Sciatic nerve (tissue), 2 donors: ENCODE measurements around the gene WFS1. TPM values are rescaled to one million over a fixed set of nuclear protein-coding genes. Genes with fewer than 3 reads are reported as not detected.

Experiments used
- ATAC-seq: fragments of 200-7000 bp; cut with Tn5 transposase; one replicate; pipeline ENCODE4 v1.9.1; 2020; ENCODE audit warnings: mild to moderate bottlenecking, moderate library complexity
- DNase-seq: peaks from one replicate; pipeline ENCODE4 v3.0.0-alpha.2; 2020; ENCODE audit warnings: low spot score
- intact Hi-C: fragments of 100-400 bp; cut with DNase I; formaldehyde crosslinking; loops from one replicate; pipeline ENCODE4 v1.14.2; 2022
- total RNA-seq: library from RNA; stranded (reverse); fragmentation: NEBNext Ultra II Directional; extraction: Animal tissue kit (Norgen Biotek cat#: 25700); gene quantifications from one replicate; pipeline ENCODE4 v1.2.1, GENCODE V29; 2021
- donor health status: DM: no; HTN: no; CAD: no.
- donor health status: DM: no; HTN: no; CAD: no.

The WFS1 gene
- total RNA-seq, 1 donor from 2014 or later, result 39.2 TPM

DNA sequence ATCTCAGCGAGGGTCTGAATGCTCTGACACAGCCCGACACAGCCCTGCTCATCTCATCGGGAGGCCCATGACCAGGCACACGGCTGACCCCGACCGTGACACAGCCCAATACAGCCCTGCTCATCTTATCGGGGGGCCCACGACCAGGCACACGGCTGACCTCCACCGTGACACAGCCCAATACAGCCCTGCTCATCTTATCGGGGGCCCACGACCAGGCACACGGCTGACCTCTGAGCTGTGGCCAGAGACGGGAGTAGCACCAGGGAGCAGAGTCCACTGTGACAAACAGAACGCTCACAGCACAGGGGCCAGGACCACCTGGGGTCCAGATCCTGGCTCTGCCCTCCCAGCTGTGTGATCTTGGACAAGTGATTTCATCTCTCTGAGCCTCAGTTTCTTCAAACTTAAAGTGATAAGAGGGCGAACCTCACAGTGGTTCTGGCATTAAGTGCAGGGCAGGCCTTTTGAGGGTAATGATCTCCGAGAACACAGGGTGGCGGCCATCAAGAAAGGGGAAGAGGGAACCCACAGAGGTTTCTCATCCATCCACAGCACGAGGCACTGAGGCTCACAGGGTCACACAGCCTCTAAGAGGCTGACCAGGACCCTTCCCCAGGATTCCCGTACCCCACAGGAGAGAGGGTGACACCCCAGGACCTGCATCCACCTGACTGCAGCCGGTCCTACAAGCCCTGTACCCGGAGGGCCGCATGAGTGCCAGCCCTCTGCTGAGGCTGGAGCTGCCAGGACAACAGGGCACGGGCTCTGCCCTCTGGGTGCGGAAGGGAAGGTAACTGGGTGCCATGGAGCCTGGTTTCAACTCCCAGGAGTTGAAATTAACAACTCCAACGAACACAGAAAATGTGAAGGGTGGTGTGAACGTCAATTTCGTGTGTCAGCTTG lies 60.1 kb downstream of the WFS1 start:
- no peak for DNase-seq
- intact Hi-C loops, result no loop called here
- no peak for ATAC-seq

DNA sequence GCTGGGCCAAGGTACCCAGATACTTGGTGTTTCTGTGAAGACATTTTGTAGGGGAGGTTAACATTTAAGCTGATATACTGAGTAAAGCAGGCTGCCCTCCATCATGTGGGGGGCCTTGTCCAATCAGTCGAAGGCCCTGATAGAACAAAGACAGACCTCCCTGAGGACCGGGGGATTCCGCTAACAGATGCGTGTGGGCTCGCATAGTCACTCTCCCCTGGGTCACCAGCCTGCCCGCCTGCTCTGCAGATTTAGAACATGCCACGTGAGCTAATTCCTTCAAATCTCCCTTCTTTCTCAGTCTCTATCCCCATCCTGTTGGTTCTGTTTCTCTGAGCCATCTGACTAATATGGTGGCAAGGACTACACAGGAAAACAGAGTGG lies 60.7 kb downstream of the WFS1 start:
- no peak for DNase-seq
- ATAC-seq, result no peak
- intact Hi-C loops, result no loop called here

DNA sequence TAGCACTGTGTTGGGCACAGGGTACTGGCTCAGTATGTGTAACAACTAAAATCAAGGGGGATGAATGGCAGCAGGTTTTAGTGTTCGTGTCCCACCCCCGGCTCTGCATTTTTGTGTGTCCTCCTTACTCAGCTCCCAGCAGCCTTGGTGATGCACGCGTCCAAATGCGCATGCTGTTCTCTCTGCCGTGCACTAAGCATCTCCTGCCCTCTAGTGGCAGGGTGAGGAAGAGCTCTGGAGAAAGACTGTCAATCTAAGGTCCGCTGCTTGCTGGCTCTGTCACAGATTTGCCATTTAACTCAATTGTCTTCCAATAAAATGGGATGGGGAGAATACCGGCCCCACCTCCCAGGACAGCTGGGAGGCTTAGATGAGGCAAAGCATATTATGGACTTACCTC lies 61.4 kb downstream of the WFS1 start:
- intact Hi-C loops, result no loop called here
- DNase-seq, result no peak
- ATAC-seq, result no peak

DNA sequence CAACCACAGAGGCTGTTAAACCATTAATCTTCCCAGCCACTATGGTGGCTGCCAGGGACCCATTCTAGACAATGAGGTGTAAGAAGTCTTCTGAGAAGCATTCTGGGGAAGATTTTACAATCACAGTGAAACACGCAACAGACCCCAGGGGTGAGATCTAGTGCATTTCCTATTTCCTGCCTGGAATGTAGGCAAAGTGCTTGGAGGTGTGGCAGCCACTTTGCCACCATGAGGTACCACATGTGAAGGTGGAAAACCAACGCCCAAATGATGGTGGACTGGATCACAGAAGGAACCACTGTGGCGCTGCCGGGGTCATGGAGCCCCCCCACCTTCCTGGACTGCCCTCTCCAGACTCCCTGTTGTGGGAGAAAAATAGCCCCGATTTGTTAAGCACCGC lies 61.8 kb downstream of the WFS1 start:
- ATAC-seq (no peak), DNase-seq (no peak)
- intact Hi-C loops, result no loop called here

DNA sequence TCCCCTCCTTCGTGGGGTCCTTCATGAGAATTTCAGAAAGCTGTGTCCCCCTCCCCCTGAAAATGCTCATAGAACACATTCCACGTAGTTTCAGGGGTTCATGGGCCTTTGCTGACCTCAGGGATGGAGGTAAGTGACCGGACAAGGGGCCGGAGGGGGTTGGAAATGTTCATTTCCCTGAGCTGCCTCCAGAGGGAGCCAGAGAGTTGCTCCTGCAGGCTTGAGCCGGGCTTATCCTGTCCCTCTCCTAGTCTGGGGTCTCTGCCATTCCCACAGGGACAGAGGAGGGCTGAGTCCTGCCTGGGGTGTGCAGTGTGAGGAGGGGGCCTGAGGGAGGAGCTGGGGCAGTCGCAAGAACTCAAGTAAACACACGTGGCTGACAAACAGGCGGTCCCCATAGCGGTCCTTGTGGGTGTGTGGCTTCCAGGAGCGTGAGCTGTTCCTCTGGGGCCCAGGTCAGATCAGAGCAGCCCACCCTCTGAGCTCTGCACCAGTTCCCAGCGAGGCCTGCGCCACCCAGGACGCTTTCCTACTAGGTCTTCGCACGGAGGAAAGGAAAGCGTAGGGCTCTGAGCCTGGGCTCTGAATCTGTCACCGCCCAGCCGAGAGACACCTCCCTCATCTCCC lies 62.5 kb downstream of the WFS1 start:
- no peak for ATAC-seq
- no peak for DNase-seq
- intact Hi-C loops, result no loop called here

DNA sequence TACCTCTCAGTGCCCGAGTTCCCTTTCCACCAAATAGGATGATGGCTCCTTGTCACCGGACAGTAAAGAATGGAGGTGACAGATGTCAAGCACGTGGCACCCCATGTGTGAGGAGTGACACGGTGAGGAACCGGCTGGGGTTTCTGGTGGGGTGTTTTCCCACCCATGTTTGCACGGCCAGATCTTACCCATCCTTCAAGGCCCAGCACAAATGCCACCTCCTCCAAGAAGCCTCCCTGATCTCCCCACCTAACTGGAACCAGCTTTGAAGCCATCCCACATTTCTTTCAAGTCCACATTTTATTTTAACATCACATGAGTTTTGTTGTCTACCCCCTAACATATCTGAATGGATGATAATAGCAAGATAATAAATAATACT lies 63.0 kb downstream of the WFS1 start:
- DNase-seq (no peak), ATAC-seq (no peak)
- intact Hi-C loops, result no loop called here

DNA sequence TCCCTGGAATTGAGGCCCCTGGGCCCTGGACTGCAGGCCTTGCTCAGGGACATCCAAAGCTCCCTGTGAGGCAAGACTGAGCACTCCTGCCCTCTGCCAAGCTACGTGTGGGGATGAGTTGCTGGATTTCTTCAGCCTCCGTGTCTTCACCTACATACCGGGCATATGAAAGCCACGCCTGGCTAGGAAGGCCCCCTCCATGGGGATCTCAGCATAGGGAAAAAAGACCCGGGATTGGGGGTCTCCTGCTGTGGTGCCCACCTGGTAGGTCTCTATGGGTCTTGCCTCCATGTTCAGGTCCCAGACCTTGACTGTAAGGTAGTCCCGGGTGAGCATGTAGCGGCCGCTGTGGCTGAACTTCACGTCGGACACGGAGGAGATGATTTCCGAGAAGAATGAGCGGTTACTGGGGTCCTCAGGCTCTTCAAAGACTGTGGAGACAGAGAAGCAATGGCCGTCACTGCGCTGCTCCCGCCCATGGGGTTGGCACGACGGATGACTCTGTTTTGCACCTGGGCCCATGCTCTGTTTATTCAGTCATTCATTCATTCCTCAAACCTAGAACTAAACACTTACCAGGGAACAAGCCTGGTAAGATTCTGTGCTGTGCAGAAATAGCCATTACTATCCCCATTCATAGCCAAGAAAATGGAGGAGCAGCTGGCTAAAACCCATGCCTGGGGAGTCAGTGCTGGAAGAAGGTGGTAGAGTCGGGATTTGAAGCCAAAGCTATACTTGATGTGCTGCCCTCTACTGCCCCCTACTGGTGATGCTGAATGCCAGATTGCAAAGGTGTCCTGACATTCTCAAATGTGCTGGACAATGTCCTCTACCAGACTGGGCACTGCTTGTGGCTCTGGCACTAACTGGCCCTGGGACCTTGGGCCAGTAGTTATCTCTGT lies 63.9 kb downstream of the WFS1 start:
- no peak for ATAC-seq
- DNase-seq, result no peak
- intact Hi-C loops, result no loop called here

DNA sequence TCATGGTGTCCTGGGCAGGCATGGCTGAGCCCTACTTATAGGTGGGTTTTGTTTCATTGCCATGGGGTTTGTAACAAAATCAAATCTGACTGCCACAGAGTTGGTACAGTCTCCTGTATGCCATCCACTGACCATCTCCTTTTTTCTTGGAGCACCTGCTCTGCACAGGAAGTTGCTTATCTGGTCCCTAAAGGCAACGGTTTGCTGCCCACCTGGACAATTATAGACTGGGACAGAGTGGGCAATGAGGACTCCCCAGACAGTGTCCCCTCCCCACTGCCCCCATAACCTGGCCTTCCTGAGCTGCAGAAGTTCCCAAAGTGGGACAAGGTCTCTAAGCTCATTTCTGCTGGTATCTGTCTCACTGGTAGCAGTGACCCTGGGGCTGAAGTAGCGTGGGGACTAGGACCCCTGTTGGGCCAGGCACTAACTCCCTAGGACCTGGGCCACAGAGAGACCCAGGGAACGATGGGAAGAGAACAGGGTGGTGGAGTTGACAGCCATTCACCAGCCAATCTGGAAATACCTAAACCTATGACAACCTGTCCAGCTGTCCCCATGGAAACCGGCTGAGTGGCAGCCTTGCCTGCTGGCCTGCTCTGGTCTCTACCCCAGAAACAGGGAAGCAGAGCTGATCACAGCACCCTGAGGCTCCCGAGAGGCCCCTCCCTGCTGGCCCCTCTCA lies 64.7 kb downstream of the WFS1 start:
- intact Hi-C loops, result no loop called here
- no peak for ATAC-seq
- DNase-seq, result no peak

DNA sequence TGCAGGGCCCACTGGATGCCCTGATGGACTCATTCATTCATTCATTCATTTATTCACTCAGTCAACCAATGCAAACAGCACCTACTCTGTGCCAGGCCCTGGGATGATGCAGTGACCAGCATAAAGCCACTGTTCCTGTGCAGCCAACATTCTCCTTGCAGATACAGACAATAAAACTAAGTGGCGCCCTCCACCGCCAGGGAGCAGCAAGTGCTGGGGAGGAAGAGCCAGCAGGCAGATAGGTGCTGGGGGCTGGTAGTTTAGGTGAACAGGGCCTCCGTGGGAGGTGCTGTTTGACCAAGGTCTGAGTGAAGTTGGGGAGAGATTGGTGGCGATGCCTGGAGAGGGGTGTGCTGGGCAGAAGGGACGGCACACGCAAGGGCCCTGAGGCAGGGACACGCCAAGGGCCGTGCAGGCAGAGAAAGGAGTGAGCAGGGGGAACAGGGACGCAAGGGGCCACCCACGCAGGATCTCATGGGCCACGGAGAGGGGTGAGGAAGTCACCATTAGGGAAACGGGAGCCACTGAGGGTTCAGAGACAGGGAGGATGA lies 65.5 kb downstream of the WFS1 start:
- no peak for ATAC-seq
- intact Hi-C loops, result no loop called here
- no peak for DNase-seq

DNA sequence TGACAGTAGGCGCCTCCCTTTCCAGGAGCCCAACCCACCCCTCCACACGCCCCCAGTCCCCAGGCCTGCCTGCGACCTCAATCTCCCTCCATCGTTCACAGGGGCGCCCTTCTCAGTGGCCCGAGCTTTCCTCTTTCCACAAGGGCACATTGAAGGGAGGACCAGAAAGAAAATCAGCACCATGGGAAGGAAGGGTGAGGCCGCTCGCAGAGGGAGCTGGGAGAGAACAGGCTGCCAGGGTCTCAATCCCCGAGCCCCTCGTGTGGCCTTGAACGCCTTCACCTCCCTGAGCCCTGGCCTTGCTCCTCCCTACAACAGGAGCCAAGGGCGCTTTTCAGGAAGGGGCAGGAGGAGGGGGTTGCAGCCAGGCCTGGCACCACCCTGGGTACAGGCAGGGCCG lies 66.5 kb downstream of the WFS1 start:
- DNase-seq, result no peak
- no peak for ATAC-seq
- intact Hi-C loops, result no loop called here

DNA sequence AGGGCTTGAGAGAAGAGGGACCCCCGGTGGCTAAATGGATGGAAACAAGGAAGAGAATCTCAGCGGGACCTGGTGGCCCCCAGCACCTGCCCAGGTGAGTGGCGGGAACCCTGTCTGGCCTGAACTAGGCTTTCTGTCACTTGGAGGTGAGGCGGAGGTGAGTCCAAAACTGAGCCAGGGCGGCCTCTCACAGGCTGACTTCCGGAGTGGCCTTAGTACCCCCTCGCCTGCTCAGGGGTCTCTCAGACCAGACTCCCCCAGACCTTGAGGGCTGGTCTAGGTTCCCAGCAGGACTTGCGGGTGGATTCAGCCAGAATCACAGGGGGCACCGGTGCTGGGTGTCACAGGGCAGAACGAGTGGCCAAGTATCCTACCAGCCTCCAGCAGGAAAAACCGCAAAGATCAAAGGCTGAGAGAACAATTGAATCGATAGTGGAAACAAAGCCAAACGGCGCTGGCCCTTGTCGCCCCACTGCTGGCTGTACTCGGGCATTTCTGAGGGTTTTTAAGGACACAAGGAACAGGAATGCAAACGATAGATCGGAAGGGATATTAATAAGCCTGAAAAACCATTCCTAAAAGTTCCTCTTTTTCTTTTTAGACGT lies 67.8 kb downstream of the WFS1 start:
- no peak for DNase-seq
- intact Hi-C loops, result no loop called here
- no peak for ATAC-seq

DNA sequence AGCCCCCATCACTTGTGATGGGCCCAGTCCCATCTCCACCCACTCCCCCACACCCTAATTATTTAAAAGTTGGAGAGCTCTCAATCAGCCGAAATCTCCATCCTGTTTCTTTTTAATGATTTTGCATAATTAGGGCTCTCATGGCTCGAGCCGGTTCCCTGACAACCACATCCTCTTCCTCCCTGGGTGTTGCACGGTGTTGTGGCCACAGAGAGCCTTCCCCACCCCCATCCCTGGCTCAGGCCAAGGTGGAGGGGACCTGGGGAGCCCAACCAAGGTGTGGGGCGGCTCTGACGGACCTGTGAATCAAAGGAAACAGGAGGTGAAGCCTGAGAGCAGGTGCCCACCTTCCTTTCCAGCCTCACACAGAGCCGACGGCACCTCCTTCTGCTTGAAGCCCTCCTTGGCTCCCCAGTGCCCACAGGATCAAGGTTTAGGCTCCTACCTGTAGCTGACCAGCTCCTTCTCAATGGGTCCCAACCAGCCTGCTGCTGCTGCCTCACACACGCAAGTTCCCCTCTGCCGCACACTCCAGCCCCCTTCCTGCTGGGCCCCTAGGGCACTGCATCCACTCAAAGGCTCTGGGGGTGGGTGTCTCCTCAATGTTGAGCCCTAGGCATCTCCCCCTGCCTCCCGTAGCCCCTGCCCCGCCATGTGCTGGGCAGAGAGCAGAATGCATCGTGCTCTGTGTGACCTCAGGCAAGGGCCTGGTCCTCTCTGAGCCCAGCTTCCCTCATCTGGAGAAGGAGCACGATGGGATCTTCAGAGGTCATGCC lies 68.7 kb downstream of the WFS1 start:
- ATAC-seq (no peak), DNase-seq (no peak)
- intact Hi-C loops, result no loop called here

DNA sequence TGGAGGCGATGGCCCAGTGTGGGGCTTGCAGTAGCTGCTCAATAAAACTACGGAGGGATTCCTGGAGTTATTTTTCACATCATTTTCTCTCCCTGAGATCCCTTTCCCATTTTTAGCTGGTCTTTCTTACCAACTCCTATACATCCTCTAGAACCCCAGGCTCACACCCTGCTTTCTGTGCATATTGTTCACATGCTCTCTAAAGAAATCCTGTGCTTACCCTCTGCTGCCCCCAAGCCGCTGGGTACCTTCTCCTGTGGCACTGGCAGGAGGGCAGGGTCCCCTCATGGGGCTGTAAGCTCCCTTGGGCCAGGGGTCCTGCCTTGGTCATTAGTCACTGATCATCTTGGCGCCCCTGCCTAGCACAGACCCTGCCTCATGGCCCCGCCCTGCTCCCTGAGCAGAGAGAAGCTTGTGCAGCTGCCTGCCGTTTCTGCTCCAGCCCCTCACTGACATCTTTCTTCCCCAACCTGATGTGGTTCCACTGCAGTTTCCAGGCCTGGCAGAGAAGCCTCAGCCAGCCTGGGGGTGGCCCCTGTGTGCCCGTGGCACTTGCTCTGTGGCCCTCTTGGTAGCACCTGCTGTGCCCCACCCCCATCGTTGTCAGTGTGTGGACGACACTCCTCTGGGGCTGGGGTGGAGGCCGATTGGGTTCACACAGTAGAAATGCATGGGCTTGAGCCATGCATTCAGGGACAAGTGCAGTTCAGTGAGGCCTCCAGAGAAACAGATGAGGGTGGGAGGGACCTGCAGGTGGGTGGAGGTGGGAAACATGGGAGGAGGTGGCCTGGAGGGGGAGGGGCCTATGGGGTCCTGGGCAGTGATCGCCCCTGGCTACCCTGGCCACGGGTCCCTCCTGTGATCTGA lies 69.5 kb downstream of the WFS1 start:
- intact Hi-C loops, result no loop called here
- ATAC-seq (no peak), DNase-seq (no peak)

DNA sequence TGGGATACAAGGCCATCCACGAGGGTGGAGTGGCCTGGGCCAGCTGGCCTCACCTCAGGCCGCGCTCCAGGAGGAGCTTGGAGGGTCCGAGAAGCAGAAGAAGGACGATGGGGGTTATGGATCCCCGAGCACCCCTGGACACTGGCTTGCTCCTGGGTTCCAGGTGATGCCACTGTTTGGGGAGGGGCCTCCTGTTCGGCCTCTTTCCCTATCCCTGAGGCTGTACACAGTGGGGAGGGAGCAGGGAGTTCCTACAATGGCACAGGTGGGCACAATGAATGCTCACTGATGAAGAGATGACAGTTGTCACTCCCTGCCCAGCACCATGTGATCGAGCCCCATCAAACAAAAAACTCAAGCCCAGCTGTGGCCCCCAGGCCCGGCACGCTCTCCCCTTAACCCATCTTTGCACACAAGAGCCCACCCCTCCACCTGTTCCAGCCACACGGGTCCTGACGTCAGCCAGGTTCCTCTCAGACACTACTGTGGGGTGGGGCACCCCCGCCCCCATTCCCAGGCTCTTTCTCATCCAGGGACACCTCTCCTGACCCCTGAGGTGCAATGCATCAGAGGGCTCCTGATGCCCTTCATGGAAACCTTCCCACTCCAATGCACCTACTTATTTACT lies 70.3 kb downstream of the WFS1 start:
- DNase-seq (no peak), ATAC-seq (no peak)
- intact Hi-C loops, result no loop called here

DNA sequence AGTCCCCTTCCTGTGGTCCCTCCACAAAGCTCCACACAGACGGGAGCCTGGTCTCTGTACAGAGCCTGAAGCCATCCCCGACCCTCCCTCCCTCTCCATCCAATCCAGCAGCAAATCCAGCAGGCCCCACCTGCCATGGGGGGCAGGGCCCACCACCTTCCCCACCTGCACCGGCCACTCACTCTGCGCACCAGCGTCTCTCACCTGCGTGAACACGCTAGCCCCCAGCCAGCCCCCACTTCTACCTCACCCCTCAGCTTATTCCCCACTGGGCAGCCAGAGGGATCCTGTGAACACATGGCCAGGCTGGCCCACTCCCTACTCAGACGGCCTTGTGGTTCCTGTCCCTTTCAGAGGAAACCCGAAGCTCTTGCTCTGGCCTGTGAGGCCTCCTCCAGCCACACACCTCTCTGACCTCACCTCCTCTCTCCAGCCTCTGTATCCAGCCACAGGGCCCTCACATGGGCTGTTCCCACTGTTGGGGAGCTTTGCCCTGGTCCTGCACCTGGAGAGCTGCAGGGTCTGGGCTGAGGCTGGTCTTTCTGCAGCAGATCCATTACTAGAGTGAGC lies 70.9 kb downstream of the WFS1 start:
- DNase-seq, result no peak
- intact Hi-C loops, result no loop called here
- no peak for ATAC-seq

DNA sequence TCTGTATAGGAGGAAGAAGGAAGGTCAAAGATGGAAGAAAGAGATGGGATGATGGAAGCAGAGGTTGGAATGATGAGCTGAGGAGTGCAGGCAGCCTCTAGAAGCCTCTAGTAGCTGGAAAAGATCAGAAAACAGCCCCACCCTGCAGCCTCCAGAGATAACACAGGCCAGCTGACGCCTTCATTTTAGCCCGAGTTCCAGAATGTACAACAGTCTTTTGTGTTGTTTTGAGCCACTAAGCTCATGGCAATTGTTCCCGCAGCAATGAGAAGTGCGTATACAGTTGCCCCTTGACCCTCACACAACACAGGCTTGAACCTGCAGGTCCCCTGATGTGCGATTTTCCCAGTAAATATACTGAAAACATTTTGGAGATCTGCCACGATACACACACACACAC lies 72.0 kb downstream of the WFS1 start:
- DNase-seq, result no peak

More for the DNA sequence above, 72.0 kb downstream of the WFS1 start:
- ATAC-seq, result no peak
- intact Hi-C loops, result no loop called here
